Fibroblast of peridontal ligament (primary cell): Measurements from ENCODE around the gene KLK10.

ENCODE experiments used
- DNase-seq: peaks from one replicate; pipeline ENCODE4 v3.0.0-alpha.2; 2010; ENCODE audit errors: extremely low read depth

KLK10 gene

GRCh38 chr19:50968716-50969412 lies 50.6 kb downstream of the KLK10 start:
- DNase-seq, result no peak

GRCh38 chr19:50967929-50968715 lies 51.4 kb downstream of the KLK10 start:
- no peak for DNase-seq

DNA sequence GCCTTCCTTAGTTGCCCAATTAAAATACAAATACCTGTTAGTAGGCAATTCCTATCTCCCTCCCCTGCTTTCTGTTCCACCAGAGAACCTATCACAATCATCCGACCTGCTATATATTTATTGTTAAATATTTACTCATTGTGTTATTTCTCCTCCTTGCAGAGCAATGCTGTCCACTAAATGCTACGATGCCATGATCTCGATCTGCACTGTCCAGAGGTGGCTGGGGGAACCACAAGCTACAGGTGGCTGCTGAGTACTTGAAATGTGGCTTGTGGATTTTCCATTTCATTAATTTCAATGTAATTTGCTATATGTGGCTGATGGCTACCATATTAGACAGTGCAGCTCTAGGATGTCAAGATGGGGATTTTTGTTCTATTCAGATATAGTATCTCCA lies 55.2 kb downstream of the KLK10 start:
- DNase-seq, result no peak

DNA sequence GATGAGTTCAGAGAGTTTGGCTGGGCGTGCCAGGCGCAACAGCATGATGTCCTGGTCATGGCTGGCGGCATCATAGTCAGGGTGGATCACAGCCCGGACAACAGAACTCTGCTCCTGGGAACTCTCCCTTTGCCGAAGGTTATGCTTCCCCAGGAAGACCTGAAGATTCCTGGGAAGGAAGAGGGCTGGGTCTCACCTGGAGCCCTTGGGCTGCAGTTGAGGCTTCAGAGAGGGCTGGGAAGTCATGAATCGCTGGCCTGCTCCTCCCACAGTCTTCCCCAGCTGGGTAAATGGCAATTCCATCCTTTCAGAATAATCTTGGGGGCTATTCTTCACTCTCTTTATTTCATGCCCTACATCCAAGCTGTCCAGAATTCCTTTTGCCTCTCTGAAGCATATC lies 56.1 kb downstream of the KLK10 start:
- no peak for DNase-seq
